OCI-LY3 (cell line): ENCODE results near the gene GARIN5A.

Source experiments
- CTCF ChIP-seq: fragments of 200-600, 300-600 bp; sonication (generic); IDR thresholded peaks from 2 replicates; pipeline ENCODE4 v1.5.1; 2014; ENCODE audit warnings: antibody characterized with exemption, low read length, low read depth
- EZH2phosphoT487 ChIP-seq: fragments of 200-600 bp; shearing (Covaris generic); IDR thresholded peaks from 2 replicates; pipeline ENCODE4 v1.6.1; 2018; ENCODE audit warnings: antibody characterized with exemption, mixed run types, low read depth

- TF ChIP-seq CTCF = no peak
- TF ChIP-seq EZH2phosphoT487 = no peak
Measured at GRCh38 chr19:50492303-50493052, 15.8 kb upstream of the GARIN5A start.
